ENCODE data around the gene OR2G3.

GRCh38 chr1:247638011-247638410, 32.6 kb downstream of the OR2G3 start:
- no peak for TF ChIP-seq POLR2A (IDR thresholded peaks at IDR 0.05)
- TF ChIP-seq, protein P1, sequence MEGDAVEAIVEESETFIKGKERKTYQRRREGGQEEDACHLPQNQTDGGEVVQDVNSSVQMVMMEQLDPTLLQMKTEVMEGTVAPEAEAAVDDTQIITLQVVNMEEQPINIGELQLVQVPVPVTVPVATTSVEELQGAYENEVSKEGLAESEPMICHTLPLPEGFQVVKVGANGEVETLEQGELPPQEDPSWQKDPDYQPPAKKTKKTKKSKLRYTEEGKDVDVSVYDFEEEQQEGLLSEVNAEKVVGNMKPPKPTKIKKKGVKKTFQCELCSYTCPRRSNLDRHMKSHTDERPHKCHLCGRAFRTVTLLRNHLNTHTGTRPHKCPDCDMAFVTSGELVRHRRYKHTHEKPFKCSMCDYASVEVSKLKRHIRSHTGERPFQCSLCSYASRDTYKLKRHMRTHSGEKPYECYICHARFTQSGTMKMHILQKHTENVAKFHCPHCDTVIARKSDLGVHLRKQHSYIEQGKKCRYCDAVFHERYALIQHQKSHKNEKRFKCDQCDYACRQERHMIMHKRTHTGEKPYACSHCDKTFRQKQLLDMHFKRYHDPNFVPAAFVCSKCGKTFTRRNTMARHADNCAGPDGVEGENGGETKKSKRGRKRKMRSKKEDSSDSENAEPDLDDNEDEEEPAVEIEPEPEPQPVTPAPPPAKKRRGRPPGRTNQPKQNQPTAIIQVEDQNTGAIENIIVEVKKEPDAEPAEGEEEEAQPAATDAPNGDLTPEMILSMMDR (IDR thresholded peaks at IDR 0.05): no peak
